GM12878 (cell line): ENCODE results near the gene CEBPG. TPM values are rescaled to one million over a fixed set of nuclear protein-coding genes. Genes with fewer than 3 reads are reported as not detected.

Experiments
- ATAC-seq: fragments of 200-7000 bp; cut with Tn5 transposase; 3 replicates; pipeline ENCODE4 v1.9.1; 2020; ENCODE audit warnings: mild to moderate bottlenecking, moderate library complexity
- BruUV-seq: library from RNA; stranded (reverse); fragments of 400-500 nt; replicated peaks from 2 replicates; lab custom pipeline; 2021; lab: Mats Ljungman, UMichigan
- CTCF ChIA-PET: fragments of 300-600 bp; sonication (Branson Sonifier 250); formaldehyde crosslinking; extraction: SDS; loops from one replicate; lab custom pipeline; 2021; ENCODE audit warnings: inconsistent platforms; lab: Yijun Ruan, JAX
- POLR2A ChIA-PET: fragments of 350-600 bp; formaldehyde crosslinking; extraction: SDS; loops from one replicate; lab custom pipeline; 2021; ENCODE audit warnings: inconsistent platforms; lab: Charles Lee
- RAD21 ChIA-PET: fragments of 300-600 bp; sonication (Branson Sonifier 250); formaldehyde crosslinking; loops from one replicate; lab custom pipeline; 2023; ENCODE audit warnings: antibody characterized with exemption; ENCODE audit not compliant: unreplicated experiment; lab: Charles Lee
- SMC1A ChIA-PET: fragments of 300-600 bp; sonication (Branson Sonifier 250); formaldehyde crosslinking; loops from one replicate; lab custom pipeline; 2023; ENCODE audit not compliant: unreplicated experiment, uncharacterized antibody; lab: Charles Lee
- DNase-seq: peaks from one replicate; pipeline ENCODE4 v3.0.0-alpha.2; 2011; ENCODE audit warnings: low read depth, low spot score
- FAIRE-seq: peaks from 3 replicates; lab custom pipeline; 2011; peaks lifted over from hg19 to GRCh38; lab: Jason Lieb, UNC
- H2AFZ ChIP-seq: 2 replicates; pipeline ENCODE4 v1.6.0; 2011; ENCODE audit warnings: low read depth, low read length, control low read depth; ENCODE audit not compliant: control insufficient read depth
- H3K27ac ChIP-seq: 2 replicates; pipeline ENCODE4 v1.5.1; 2011; ENCODE audit warnings: control low read depth; ENCODE audit not compliant: control insufficient read depth, insufficient read depth
- H3K27me3 ChIP-seq, 2 experiments: replicated peaks in 1 of 2; 2 replicates each; pipeline versions ENCODE4 v1.6.0 to v1.6.1; 2011; ENCODE audit warnings: low read length in 1 of 2; ENCODE audit not compliant: control insufficient read depth in 2 of 2, insufficient read depth in 2 of 2
- H3K36me3 ChIP-seq, 2 experiments: 2 replicates each; pipeline ENCODE4 v1.5.1; 2011; ENCODE audit warnings: low read length in 1 of 2; ENCODE audit not compliant: control insufficient read depth in 2 of 2, insufficient read depth in 2 of 2
- H3K4me1 ChIP-seq: 2 replicates; pipeline ENCODE4 v1.6.1; 2011; ENCODE audit warnings: mild to moderate bottlenecking, low read length, moderate library complexity, mixed read lengths; ENCODE audit not compliant: control insufficient read depth, insufficient read depth
- H3K4me2 ChIP-seq: 2 replicates; pipeline ENCODE4 v1.6.0; 2011; ENCODE audit warnings: control low read depth; ENCODE audit not compliant: control insufficient read depth, insufficient read depth
- H3K4me3 ChIP-seq: fragments of 200-600 bp; sonication (generic); 2 replicates; pipeline ENCODE4 v1.5.1; 2016
- H3K79me2 ChIP-seq: 2 replicates; pipeline ENCODE4 v1.6.0; 2011; ENCODE audit warnings: low read length; ENCODE audit not compliant: control insufficient read depth, insufficient read depth
- H3K9ac ChIP-seq: 2 replicates; pipeline ENCODE4 v1.8.0; 2011; ENCODE audit warnings: low read length, control low read depth, mixed read lengths; ENCODE audit not compliant: control insufficient read depth, insufficient read depth
- H3K9me3 ChIP-seq: replicated peaks from 3 replicates; pipeline ENCODE4 v1.5.1; 2011; ENCODE audit warnings: mild to moderate bottlenecking, low read length; ENCODE audit not compliant: control insufficient read depth, insufficient read depth
- H4K20me1 ChIP-seq: 2 replicates; pipeline ENCODE4 v1.6.0; 2011; ENCODE audit not compliant: control insufficient read depth, insufficient read depth
- EGR1 ChIP-seq, 2 experiments: IDR thresholded peaks; 1 replicate in 1 of 2; 2 replicates in 1 of 2; pipeline ENCODE4 v1.6.1; 2011 to 2012; ENCODE audit warnings: low read depth in 2 of 2, low read length in 2 of 2, borderline replicate concordance in 1 of 2, mild to moderate bottlenecking in 1 of 2, moderate library complexity in 1 of 2
- EZH2 ChIP-seq: IDR thresholded peaks from 2 replicates; pipeline ENCODE4 v1.6.1; 2012; ENCODE audit warnings: low read depth, mild to moderate bottlenecking, control low read depth, inconsistent platforms, low read length, borderline replicate concordance; ENCODE audit not compliant: control insufficient read depth
- GABPA ChIP-seq: IDR thresholded peaks from 2 replicates; pipeline ENCODE4 v1.6.1; 2014; ENCODE audit warnings: antibody characterized with exemption, low read depth, mild to moderate bottlenecking, inconsistent platforms
- HSF1 ChIP-seq: fragments of 150-350 bp; IDR thresholded peaks from 2 replicates; pipeline ENCODE4 v1.6.1; 2014; ENCODE audit warnings: mild to moderate bottlenecking, low read depth, low read length
- SUZ12 ChIP-seq: fragments of 200-600 bp; sonication (generic); IDR thresholded peaks from one replicate; pipeline ENCODE4 v1.6.1; 2018; ENCODE audit warnings: antibody characterized with exemption, mild to moderate bottlenecking; ENCODE audit not compliant: unreplicated experiment
- TCF3 ChIP-seq: IDR thresholded peaks from 2 replicates; pipeline ENCODE4 v1.6.1; 2012; ENCODE audit warnings: low read depth, mild to moderate bottlenecking, low read length, borderline replicate concordance; ENCODE audit not compliant: insufficient read depth
- WGBS: methylation state at CpG from one replicate; pipeline ENCODE4 v1.1.6; 2016; ENCODE audit warnings: low lambda C conversion rate; ENCODE audit not compliant: insufficient replicate concordance, insufficient coverage; ENCODE audit errors: missing lambda C conversion rate; 5-methylcytosine and 5-hydroxymethylcytosine counted together
- in situ Hi-C: fragments of 300-500 bp; cut with MboI; formaldehyde crosslinking; loops from 9 replicates; pipeline ENCODE4 v1.14.3; 2018; ENCODE audit warnings: mixed read lengths
- intact Hi-C: fragments of 100-400 bp; cut with micrococcal nuclease; formaldehyde crosslinking; loops from one replicate; pipeline ENCODE4 v1.14.2; 2022; ENCODE audit not compliant: unreplicated experiment
- polyA plus RNA-seq, 11 experiments: library from polyadenylated mRNA; depleted of rRNA in 4 of 11; unstranded in 6 of 11; stranded (reverse) in 5 of 11; fragments of >200 nt; fragmentation: Nextera tagmentation in 4 of 11; fragmentation: Illumina TruSeq in 1 of 11; extraction: Ambion mirVana in 4 of 11; extraction: Trizol in 1 of 11; gene quantifications; 1 replicate in 1 of 11; 2 replicates in 10 of 11; pipeline versions ENCODE4 v1.2.1 to v1.2.3, GENCODE V29; 2011 to 2016; ENCODE audit warnings: inconsistent platforms in 2 of 11, missing spikeins in 2 of 11, low read depth in 1 of 11
- total RNA-seq, 4 experiments: library from RNA; depleted of rRNA in 3 of 4; stranded (reverse); fragments of >200 nt in 3 of 4; fragmentation: Illumina TruSeq in 1 of 4; extraction: Trizol in 1 of 4; gene quantifications; 2 replicates each; pipeline versions ENCODE4 v1.2.1 to v1.2.3, GENCODE V29; 2013 to 2021

The CEBPG gene
- total and polyA plus RNA-seq, 10 of the 15 experiments (the other 5 are each of a cell fraction or from before 2014, with no cell fraction given) = 5.2 to 22.4 (median 20.0) TPM

- no peaks in the 10 kb centered on the region for H3K36me3 ChIP-seq
- FAIRE-seq (no peak), DNase-seq (no peak), ATAC-seq (no peak)
- H3K4me3 ChIP-seq = no peak overlapping the region
- ChIA-PET SMC1A (no interaction called here), POLR2A (no interaction called here), CTCF (interaction anchor here (0.7 to 2.5 kb wide), 2 partner anchors 18 to 359 kb away, joined by 3 to 8 read pairs; no protein-coding TSS in a partner anchor), RAD21 (no interaction called here)
- H3K9ac ChIP-seq = no peak overlapping the region
- no peaks in the 10 kb centered on the region; the same call in 1 of the 2 replicates for H4K20me1 ChIP-seq
- H3K4me1 ChIP-seq = no peaks in the 10 kb centered on the region
- in situ Hi-C loops = no loop called here
- H3K27ac ChIP-seq = no peak overlapping the region
- no peaks in the 10 kb centered on the region for H3K79me2 ChIP-seq
- H2AFZ ChIP-seq = no peak overlapping the region
- intact Hi-C loops = no loop called here
- 36% methylated on average over 18 of the region's 18 CpGs for WGBS
- no peak overlapping the region for H3K4me2 ChIP-seq
- TF ChIP-seq EZH2 (no peak), SUZ12 (no peak), EGR1 (IDR thresholded peaks at IDR 0.05; ENCODE audit: borderline replicate concordance in 1 of 2, low read depth in 2 of 2, low read length in 2 of 2) (no peak), HSF1 (no peak), TCF3 (no peak), GABPA (no peak)
- BruUV-seq = no TSS peak
- H3K27me3 ChIP-seq = no peaks in the 10 kb centered on the region
- H3K9me3 ChIP-seq = no peaks in the 10 kb centered on the region
Observed at GRCh38 chr19:33412601-33413425, 39.3 kb downstream of the CEBPG start.
